Measurements from ENCODE around the gene GIMAP6. TPM values are rescaled to one million over a fixed set of nuclear protein-coding genes. Genes with fewer than 3 reads are reported as not detected.

GIMAP6 gene
- total and polyA plus RNA-seq, 2 of the 13 experiments (the other 11 are each of a cell fraction or from before 2014, with no cell fraction given), result not detected

- Histone ChIP-seq H3K36me3 (replicated peaks in 1 of 2; ENCODE audit: control insufficient read depth in 1 of 2, insufficient read depth in 2 of 2, low read length in 2 of 2) (no peaks in the 10 kb centered on the region), H3K4me3 (replicated peaks in 1 of 3; ENCODE audit: insufficient read depth in 1 of 3, low read depth in 2 of 3, low read length in 3 of 3) (no peak overlapping the region), H3K79me2 (ENCODE audit: insufficient read depth, low read length) (no peaks in the 10 kb centered on the region), H4K20me1 (ENCODE audit: insufficient read depth, low read length) (no peaks in the 10 kb centered on the region), H3K4me1 (ENCODE audit: insufficient read depth, low read length) (no peaks in the 10 kb centered on the region), H3K27me3 (ENCODE audit: control insufficient read depth in 1 of 2, insufficient read depth in 2 of 2, low read length in 2 of 2) (no peaks in the 10 kb centered on the region; a peak in 1 of 5 replicates), H3K4me2 (ENCODE audit: low read depth, low read length) (no peak overlapping the region), H3K9me3 (ENCODE audit: low read length) (no peaks in the 10 kb centered on the region), H2AFZ (ENCODE audit: low read length) (no peak overlapping the region), H3K9ac (ENCODE audit: insufficient read depth, low read depth, low read length) (no peak overlapping the region), H3K27ac (ENCODE audit: extremely low read length, insufficient read depth, low read length) (no peak overlapping the region)
- in situ Hi-C loops (cut with HindIII; ENCODE audit: extremely low pct_ligation_motif_present, low pct_unique_long_range_greater_than_20kb), result no loop called here
- CTCF ChIA-PET (ENCODE audit: low intra/inter-chr PET ratio, low total read pairs), result no interaction called here
- ATAC-seq, result no peak
- BruUV-seq (replicated peaks), result no TSS peak
- POLR2A ChIA-PET, result no interaction called here
- intact Hi-C loops (cut with micrococcal nuclease; ENCODE audit: unreplicated experiment), result no loop called here
- DNase-seq (ENCODE audit: low spot score), result no peak
- no peak for FAIRE-seq
- TF ChIP-seq E2F1 (CRISPR knock-in tag; IDR thresholded peaks at IDR 0.05), result no peak
- no peak for TF ChIP-seq ZNF737 (CRISPR knock-in tag; IDR thresholded peaks at IDR 0.05; ENCODE audit: borderline replicate concordance)
- no peak for TF ChIP-seq ZMAT3 (CRISPR knock-in tag; conservative IDR thresholded peaks at IDR 0.05)
- no peak for TF ChIP-seq MED8 (CRISPR knock-in tag; IDR thresholded peaks at IDR 0.05; ENCODE audit: insufficient replicate concordance)
These were observed 36.8 kb upstream of the GIMAP6 start for GRCh38 chr7:150668977-150669376.

- Histone ChIP-seq H2AFZ (ENCODE audit: low read length) (no peak overlapping the region), H3K9me3 (ENCODE audit: low read length) (no peaks in the 10 kb centered on the region), H3K36me3 (replicated peaks in 1 of 2; ENCODE audit: control insufficient read depth in 1 of 2, insufficient read depth in 2 of 2, low read length in 2 of 2) (no peaks in the 10 kb centered on the region), H3K79me2 (ENCODE audit: insufficient read depth, low read length) (no peaks in the 10 kb centered on the region), H4K20me1 (ENCODE audit: insufficient read depth, low read length) (no peaks in the 10 kb centered on the region), H3K27ac (ENCODE audit: extremely low read length, insufficient read depth, low read length) (no peak overlapping the region), H3K27me3 (ENCODE audit: control insufficient read depth in 1 of 2, insufficient read depth in 2 of 2, low read length in 2 of 2) (no peaks in the 10 kb centered on the region; a peak in 1 of 5 replicates), H3K4me3 (replicated peaks in 1 of 3; ENCODE audit: insufficient read depth in 1 of 3, low read depth in 2 of 3, low read length in 3 of 3) (no peak overlapping the region), H3K4me1 (ENCODE audit: insufficient read depth, low read length) (no peaks in the 10 kb centered on the region), H3K9ac (ENCODE audit: insufficient read depth, low read depth, low read length) (no peak overlapping the region), H3K4me2 (ENCODE audit: low read depth, low read length) (no peak overlapping the region)
- ATAC-seq (no peak), DNase-seq (ENCODE audit: low spot score) (no peak), FAIRE-seq (no peak)
- intact Hi-C loops (cut with micrococcal nuclease; ENCODE audit: unreplicated experiment), result no loop called here
- in situ Hi-C loops (cut with HindIII; ENCODE audit: extremely low pct_ligation_motif_present, low pct_unique_long_range_greater_than_20kb), result no loop called here
- BruUV-seq (replicated peaks), result no TSS peak
- ChIA-PET CTCF (ENCODE audit: low intra/inter-chr PET ratio, low total read pairs) (no interaction called here), POLR2A (no interaction called here)
- WGBS (ENCODE audit: low lambda C conversion rate), result 0% methylated on average over 1 of the region's 1 CpG
- TF ChIP-seq ZNF574 (CRISPR knock-in tag; IDR thresholded peaks at IDR 0.05) (no peak), RORA (CRISPR knock-in tag; IDR thresholded peaks at IDR 0.05) (no peak), ZBTB2 (CRISPR knock-in tag; IDR thresholded peaks at IDR 0.05; ENCODE audit: low read depth) (no peak), IKZF4 (CRISPR knock-in tag; IDR thresholded peaks at IDR 0.05; ENCODE audit: borderline replicate concordance, low read depth, not compliant biosample characterization) (no peak), MEIS1 (CRISPR knock-in tag; IDR thresholded peaks at IDR 0.05; ENCODE audit: borderline replicate concordance) (no peak), ZNF225 (CRISPR knock-in tag; IDR thresholded peaks at IDR 0.05) (no peak), HNF1B (CRISPR knock-in tag; IDR thresholded peaks at IDR 0.05) (no peak), PHF5A (CRISPR knock-in tag; IDR thresholded peaks at IDR 0.05; ENCODE audit: low read depth, unreplicated experiment) (no peak)
These were observed 36.3 kb upstream of the GIMAP6 start for GRCh38 chr7:150668472-150668911.
